Immature natural killer cell (primary cell): ENCODE data around the gene SPOCK1. TPM values are rescaled to one million over a fixed set of nuclear protein-coding genes. Genes with fewer than 3 reads are reported as not detected.

Experiments used
- DNase-seq, 3 donors: peaks; one replicate each; pipeline ENCODE4 v3.0.0; 2022; ENCODE audit warnings: mixed read lengths in 1 of 3
- H3K27ac Mint-ChIP-seq, 6 donors: one replicate each; pipeline ENCODE4 v1.8.0; 2020; ENCODE audit warnings: mixed read lengths in 6 of 6, mild to moderate bottlenecking in 5 of 6, inconsistent platforms in 4 of 6, moderate library complexity in 3 of 6
- H3K27me3 Mint-ChIP-seq, 3 donors: one replicate each; pipeline ENCODE4 v1.8.0; 2020 to 2021; ENCODE audit warnings: low read depth in 3 of 3, mild to moderate bottlenecking in 3 of 3, mixed read lengths in 3 of 3, moderate library complexity in 3 of 3, inconsistent platforms in 1 of 3
- H3K36me3 Mint-ChIP-seq, 3 donors: one replicate each; pipeline ENCODE4 v1.8.0; 2020; ENCODE audit warnings: mixed read lengths in 3 of 3, inconsistent platforms in 2 of 3, mild to moderate bottlenecking in 2 of 3
- H3K4me1 Mint-ChIP-seq, 2 donors: one replicate each; pipeline ENCODE4 v1.8.0; 2020; ENCODE audit warnings: inconsistent platforms in 2 of 2, mild to moderate bottlenecking in 2 of 2, mixed read lengths in 2 of 2, moderate library complexity in 1 of 2
- H3K4me3 Mint-ChIP-seq, 5 donors: one replicate each; pipeline ENCODE4 v1.8.0; 2020; ENCODE audit warnings: mild to moderate bottlenecking in 5 of 5, mixed read lengths in 5 of 5, inconsistent platforms in 3 of 5, moderate library complexity in 3 of 5
- H3K9me3 Mint-ChIP-seq, 6 donors: one replicate each; pipeline ENCODE4 v1.8.0; 2020; ENCODE audit warnings: mild to moderate bottlenecking in 6 of 6, mixed read lengths in 6 of 6, inconsistent platforms in 4 of 6, moderate library complexity in 3 of 6
- polyA plus RNA-seq, 3 donors: library from polyadenylated mRNA; unstranded; fragments of 300-500 nt; fragmentation: Illumina TruSeq; gene quantifications; one replicate each; pipeline ENCODE4 v1.2.3, GENCODE V29; 2021

Gene SPOCK1
- polyA plus RNA-seq, 3 donors from 2014 or later, result not detected

DNA sequence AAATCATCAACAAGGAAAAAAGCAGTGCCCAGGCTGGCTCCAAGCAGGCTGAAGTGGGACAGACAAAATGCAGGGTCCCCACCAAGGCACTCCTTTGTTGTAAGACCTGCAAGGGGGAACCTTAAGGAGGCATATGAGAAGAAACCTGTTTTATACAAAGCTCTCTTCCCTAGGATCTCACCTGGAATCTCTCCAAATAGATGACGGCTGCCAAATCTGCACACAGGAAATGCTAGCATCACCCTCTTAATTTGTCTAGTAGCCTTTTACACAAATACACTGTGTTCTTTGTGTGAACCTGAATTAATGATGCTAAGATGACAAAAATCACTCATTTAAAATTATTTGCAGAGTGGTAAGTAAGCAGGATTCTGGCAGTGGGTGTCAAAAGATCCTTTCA is 280.2 kb downstream of the SPOCK1 start:
- Mint-ChIP-seq H3K9me3 (no peaks in the 10 kb centered on the region), H3K27me3 (peaks cover 1 to 5% (median 4%) of the 10 kb centered on the region in 3 donors), H3K36me3 (peaks cover 0 to 4% (median 0%) of the 10 kb centered on the region in 3 donors), H3K4me1 (no peaks in the 10 kb centered on the region), H3K27ac (no peak overlapping the region), H3K4me3 (no peak overlapping the region)
- DNase-seq, result no peak

DNA sequence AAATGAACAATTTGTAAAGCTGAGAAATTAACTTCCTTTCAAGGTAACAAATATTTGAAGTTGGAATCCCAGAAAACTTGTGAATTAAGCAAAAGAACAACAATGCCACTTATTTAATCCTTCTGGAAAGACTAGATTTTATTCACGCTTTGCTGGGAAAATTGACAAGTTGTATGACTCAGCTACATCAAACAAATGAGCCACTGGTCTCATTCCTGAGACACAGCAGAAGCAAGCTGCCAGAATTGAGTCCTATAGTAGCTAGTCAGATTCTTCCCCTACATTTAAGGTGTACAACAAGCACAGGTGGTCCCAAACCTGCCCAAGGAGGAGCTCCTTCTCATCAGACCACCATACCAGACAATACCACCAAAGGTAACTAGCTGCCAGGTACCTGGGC is 280.7 kb downstream of the SPOCK1 start:
- no peaks in the 10 kb centered on the region for H3K4me1 Mint-ChIP-seq
- no peak overlapping the region for H3K4me3 Mint-ChIP-seq
- H3K27ac Mint-ChIP-seq, result no peak overlapping the region
- no peak for DNase-seq
- peaks cover 0 to 4% (median 0%) of the 10 kb centered on the region in 3 donors for H3K36me3 Mint-ChIP-seq
- peaks cover 1 to 5% (median 4%) of the 10 kb centered on the region in 3 donors for H3K27me3 Mint-ChIP-seq
- H3K9me3 Mint-ChIP-seq, result no peaks in the 10 kb centered on the region

DNA sequence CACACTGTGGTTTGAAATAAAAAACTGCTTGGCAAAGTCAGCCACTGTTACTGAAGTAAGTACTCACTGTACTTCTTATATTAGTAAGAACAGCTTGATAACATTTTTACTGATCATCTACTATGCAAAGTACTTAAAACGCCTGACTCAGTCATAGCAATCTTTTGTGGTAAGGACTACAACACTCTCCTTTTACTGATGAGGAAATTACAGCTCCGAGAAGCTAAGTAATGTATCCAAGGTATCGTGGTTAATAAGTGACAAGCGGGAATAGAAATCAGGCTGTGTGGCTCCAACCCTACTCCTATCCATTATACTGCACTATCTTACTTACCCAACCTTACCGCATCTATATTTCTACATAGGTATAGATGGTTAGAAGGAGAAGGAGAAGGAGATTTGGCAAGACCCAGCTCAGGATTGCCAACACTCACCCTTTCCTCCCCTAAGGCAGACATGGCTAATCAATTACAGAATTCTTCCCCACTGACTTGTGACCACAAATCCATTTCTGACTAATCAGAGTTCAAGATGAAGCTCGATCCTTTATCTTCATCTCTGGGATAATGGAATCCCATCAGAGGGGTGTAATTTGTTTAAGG is 281.4 kb downstream of the SPOCK1 start:
- Mint-ChIP-seq H3K27me3 (peaks cover 1 to 5% (median 4%) of the 10 kb centered on the region in 3 donors), H3K4me1 (no peaks in the 10 kb centered on the region), H3K27ac (no peak overlapping the region), H3K36me3 (peaks cover 0 to 4% (median 0%) of the 10 kb centered on the region in 3 donors), H3K9me3 (no peaks in the 10 kb centered on the region), H3K4me3 (no peak overlapping the region)
- no peak for DNase-seq

DNA sequence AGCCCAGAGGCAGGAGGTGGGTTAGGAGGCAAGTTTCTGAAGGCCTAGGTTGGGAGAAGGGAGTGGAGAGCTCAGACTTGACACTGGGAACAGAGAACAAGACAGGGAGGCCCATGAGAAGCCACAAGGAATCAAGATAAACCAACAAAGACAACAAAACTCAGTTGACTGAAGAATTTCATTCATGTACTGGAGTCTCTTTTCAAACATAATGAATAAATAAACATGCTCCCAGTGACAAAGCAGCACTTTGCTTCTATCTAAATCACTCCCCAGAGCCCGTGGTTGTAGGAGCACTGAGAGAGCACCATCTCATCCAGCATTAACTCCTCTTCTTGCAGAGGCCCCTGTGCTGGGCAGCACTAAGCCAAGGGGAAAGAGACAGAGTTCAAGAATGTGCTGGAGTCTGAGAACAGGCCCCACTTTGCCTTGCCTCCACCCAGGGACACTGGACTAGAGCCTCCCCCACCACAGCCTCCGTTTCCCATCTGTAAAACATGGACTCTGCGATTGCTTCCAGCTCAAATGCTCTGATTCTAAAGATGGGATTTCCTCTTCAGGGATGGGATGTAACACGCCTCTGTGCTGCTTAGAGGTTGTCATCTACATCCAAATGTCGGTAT is 282.0 kb downstream of the SPOCK1 start:
- no peak for DNase-seq
- no peaks in the 10 kb centered on the region for H3K9me3 Mint-ChIP-seq
- peaks cover 1 to 5% (median 4%) of the 10 kb centered on the region in 3 donors for H3K27me3 Mint-ChIP-seq
- no peak overlapping the region for H3K4me3 Mint-ChIP-seq
- peaks cover 0 to 4% (median 0%) of the 10 kb centered on the region in 3 donors for H3K36me3 Mint-ChIP-seq
- H3K27ac Mint-ChIP-seq, result no peak overlapping the region
- H3K4me1 Mint-ChIP-seq, result no peaks in the 10 kb centered on the region

DNA sequence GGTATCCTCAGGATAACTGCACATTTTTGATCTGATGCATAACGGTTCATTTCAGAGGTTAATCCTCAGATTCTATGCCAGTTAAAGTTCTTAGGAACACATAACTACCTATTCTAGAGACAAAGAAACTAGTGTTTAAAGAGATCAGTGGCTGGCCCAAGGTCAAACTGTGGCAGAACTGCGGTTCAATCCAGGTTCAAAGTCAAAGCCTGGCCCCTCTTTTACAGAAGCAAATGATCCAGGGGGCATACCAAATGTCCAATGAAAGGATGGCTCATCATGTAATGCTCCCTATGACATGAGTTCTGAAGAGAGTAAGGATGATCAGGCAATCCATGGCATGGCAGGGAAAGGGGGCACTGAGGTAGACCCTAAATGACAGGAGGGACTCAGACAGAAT is 283.3 kb downstream of the SPOCK1 start:
- H3K27ac Mint-ChIP-seq, result no peak overlapping the region

DNA sequence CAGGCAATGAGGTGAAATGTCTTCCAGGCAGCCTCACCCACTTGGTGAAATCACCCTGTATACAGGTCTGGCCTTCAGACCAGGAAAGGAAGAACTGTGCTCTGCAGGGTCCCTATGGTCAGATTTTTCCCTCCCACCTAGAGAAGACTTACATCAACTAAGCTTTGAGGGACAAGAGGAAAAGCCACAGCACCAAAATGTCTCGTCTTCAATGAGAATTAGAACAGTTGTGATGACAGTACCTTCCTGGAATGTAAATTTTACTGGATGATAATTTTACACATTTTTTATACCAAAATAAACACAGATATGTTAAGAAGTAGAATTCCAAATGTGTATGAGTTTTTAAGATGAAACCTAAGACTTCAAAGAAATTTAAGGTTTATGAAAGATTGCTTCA is 283.9 kb downstream of the SPOCK1 start:
- DNase-seq, result no peak
- no peaks in the 10 kb centered on the region for H3K4me1 Mint-ChIP-seq
- H3K27ac Mint-ChIP-seq, result no peak overlapping the region
- no peak overlapping the region for H3K4me3 Mint-ChIP-seq
- H3K36me3 Mint-ChIP-seq, result peaks cover 0 to 4% (median 0%) of the 10 kb centered on the region in 3 donors
- H3K27me3 Mint-ChIP-seq, result peaks cover 1 to 5% (median 4%) of the 10 kb centered on the region in 3 donors
- H3K9me3 Mint-ChIP-seq, result no peaks in the 10 kb centered on the region

More for the DNA sequence above, 283.3 kb downstream of the SPOCK1 start:
- no peak for DNase-seq
- H3K27me3 Mint-ChIP-seq, result peaks cover 1 to 5% (median 4%) of the 10 kb centered on the region in 3 donors
- H3K4me3 Mint-ChIP-seq, result no peak overlapping the region
- peaks cover 0 to 4% (median 0%) of the 10 kb centered on the region in 3 donors for H3K36me3 Mint-ChIP-seq
- no peaks in the 10 kb centered on the region for H3K4me1 Mint-ChIP-seq
- H3K9me3 Mint-ChIP-seq, result no peaks in the 10 kb centered on the region

DNA sequence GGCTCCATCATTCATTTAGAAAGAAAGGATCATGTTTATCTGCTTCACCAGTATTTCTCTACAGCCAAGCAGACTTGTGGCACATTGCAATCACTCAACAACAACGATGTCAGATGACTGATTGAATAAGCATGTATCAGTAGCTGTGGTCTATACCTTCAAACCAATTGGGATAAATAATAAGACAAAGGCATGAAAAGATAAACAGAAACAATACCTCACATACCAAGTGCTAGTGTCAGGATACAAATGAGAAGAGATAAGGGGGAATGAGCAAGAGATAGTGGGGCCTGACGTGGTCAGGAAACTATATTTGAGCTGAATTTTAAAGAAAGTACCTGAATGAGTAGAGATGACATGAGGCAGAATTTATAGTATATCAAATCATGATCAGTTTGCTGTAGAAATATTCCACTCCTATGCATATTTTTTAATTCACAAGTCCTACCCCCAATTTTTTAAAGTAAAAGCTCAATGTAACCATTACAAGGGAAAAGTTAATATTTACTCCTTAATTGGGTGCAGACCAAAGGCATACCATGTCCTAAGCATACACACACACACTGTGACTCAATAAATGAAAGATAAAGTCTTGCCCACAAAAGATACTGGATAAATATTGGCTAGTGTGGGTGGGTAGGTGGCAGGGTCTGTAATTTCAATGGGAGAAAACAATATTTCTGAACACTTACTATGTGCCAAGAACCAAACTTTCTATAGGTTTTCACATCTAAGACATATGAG is 284.5 kb downstream of the SPOCK1 start:
- H3K27ac Mint-ChIP-seq, result no peak overlapping the region
- no peaks in the 10 kb centered on the region for H3K4me1 Mint-ChIP-seq
- peaks cover 1 to 4% (median 4%) of the 10 kb centered on the region in 3 donors for H3K27me3 Mint-ChIP-seq
- H3K36me3 Mint-ChIP-seq, result peaks cover 0 to 4% (median 0%) of the 10 kb centered on the region in 3 donors
- H3K9me3 Mint-ChIP-seq, result no peaks in the 10 kb centered on the region
- H3K4me3 Mint-ChIP-seq, result no peak overlapping the region
- DNase-seq, result no peak

DNA sequence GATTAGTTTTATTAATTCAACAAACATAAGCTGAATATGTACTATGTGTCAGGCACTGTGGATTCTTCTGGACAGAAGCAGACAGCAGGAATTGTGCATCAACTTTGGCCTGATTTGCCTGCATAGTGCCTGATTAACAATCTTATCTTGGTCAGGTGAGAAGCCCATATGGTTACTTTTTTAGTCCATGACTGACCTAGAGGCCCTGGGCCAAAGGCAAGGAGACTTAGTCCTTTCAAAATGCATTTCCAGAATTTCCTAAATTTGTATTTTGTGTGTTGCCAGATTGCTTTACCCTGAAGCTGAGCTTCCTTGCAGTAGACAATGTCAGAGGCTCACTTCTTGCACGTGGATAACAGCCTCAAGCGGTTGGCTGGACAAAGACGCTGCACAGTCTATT is 286.7 kb downstream of the SPOCK1 start:
- H3K4me3 Mint-ChIP-seq, result no peak overlapping the region
- H3K9me3 Mint-ChIP-seq, result peaks cover 0 to 5% (median 0%) of the 10 kb centered on the region in 6 donors
- H3K36me3 Mint-ChIP-seq, result peaks cover 0 to 4% (median 0%) of the 10 kb centered on the region in 3 donors
- peaks cover 1 to 4% (median 2%) of the 10 kb centered on the region in 3 donors for H3K27me3 Mint-ChIP-seq
- H3K27ac Mint-ChIP-seq, result no peak overlapping the region
- no peak for DNase-seq
- no peaks in the 10 kb centered on the region for H3K4me1 Mint-ChIP-seq

DNA sequence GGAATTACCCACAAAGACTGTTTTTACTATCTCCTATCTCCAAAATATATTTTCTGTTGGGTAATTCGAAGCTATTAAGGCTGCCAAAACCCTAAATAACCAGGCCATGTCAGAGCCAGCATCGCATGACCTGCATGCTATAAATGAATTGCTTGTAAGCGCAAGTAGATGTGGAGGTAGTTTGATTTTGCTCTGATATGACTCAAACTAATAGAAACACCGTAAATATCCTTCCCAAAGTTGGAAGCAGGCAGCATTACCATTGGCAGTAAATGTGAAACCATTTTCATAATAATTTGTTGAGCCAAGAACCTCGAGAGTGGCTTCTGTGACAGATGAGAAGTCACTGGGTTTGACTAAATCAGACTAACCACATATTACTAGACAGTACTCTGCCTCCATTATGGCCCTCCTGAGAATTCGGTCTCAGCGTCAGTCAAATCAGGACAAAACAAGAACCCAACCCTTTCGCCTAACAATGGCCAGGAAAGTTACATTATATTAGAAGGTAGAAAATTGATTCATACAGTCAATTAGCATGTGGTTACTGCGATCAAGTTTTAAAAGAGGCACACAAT is 289.8 kb downstream of the SPOCK1 start:
- H3K27ac Mint-ChIP-seq, result no peak overlapping the region

DNA sequence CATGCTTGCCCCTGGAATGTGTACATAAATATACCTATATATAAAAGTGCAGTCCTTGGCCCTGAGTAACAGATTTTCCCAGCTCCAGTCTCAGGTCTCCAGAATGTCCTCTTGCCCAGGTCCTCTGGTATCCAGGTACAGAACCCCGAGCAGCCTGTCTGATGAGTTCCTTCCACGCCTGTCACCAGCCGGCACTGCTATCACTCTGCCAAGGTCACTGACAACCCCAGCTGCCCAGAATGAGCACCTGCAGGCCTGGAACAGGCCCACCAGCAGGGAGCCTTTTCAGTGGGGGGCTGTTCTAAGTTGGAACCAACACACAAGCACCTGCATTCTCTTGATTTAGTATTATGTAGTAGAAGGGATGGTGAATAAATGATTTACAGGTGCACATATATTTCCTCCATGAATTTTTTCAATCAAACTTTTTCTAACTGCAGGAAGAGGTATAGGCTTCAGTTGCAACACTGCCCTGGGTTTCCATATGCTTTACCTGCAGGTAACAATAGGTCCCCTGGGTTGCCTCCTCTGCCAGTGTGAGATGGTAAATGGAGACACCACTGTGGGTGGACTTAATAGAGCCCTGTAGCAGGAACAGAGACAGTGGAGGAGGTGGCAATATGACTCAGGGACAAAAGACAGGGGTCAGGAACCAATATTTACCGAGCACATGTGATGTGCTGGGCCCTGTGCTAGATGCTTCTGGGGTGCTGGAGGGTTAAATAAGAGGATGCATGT is 291.9 kb downstream of the SPOCK1 start:
- Mint-ChIP-seq H3K4me1 (no peaks in the 10 kb centered on the region), H3K4me3 (no peak overlapping the region), H3K27me3 (peaks cover 0 to 4% (median 2%) of the 10 kb centered on the region in 3 donors), H3K36me3 (no peaks in the 10 kb centered on the region), H3K27ac (no peak overlapping the region), H3K9me3 (peaks cover 0 to 6% (median 0%) of the 10 kb centered on the region in 6 donors)
- no peak for DNase-seq

More for the DNA sequence above, 289.8 kb downstream of the SPOCK1 start:
- Mint-ChIP-seq H3K36me3 (no peaks in the 10 kb centered on the region), H3K27me3 (peaks cover 0 to 2% (median 1%) of the 10 kb centered on the region in 3 donors), H3K4me3 (no peak overlapping the region), H3K4me1 (no peaks in the 10 kb centered on the region), H3K9me3 (peaks cover 0 to 6% (median 0%) of the 10 kb centered on the region in 6 donors)
- no peak for DNase-seq

DNA sequence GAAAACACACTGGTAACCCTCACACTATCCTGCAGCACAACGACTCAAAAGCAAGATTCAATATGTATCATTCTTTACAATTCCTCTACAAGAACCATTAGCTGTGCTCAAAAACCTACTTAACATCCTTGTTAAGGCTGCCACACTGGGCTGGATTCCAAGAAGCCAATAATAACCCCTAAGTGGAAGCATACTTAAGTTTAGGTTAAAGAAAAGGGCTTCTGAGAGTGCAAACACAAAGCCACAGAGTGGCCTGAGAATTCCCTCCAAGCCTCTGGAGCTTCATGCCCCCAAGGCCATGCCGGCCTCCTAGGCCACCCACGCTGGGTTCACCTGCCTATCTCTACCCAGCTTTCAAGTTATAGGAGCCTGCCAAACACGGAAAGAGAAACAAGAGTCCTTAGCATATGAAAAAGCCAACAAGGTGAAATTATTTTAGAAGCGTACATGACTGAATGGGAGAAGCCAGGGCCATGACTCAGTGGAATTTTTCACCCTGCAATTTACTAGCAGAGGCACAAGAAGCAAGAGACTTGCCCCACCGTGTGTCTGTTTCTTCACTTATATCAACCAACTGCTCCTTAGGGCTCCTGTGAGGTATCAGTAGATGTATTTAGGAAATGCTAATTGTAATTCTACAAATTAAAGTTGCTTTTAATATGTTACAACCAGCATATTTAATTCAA is 293.0 kb downstream of the SPOCK1 start:
- no peaks in the 10 kb centered on the region for H3K36me3 Mint-ChIP-seq
- H3K9me3 Mint-ChIP-seq, result peaks cover 0 to 6% (median 0%) of the 10 kb centered on the region in 6 donors
- H3K27ac Mint-ChIP-seq, result no peak overlapping the region
- DNase-seq, result no peak
- H3K4me1 Mint-ChIP-seq, result no peaks in the 10 kb centered on the region
- peaks cover 0 to 4% (median 2%) of the 10 kb centered on the region in 3 donors for H3K27me3 Mint-ChIP-seq
- no peak overlapping the region for H3K4me3 Mint-ChIP-seq

DNA sequence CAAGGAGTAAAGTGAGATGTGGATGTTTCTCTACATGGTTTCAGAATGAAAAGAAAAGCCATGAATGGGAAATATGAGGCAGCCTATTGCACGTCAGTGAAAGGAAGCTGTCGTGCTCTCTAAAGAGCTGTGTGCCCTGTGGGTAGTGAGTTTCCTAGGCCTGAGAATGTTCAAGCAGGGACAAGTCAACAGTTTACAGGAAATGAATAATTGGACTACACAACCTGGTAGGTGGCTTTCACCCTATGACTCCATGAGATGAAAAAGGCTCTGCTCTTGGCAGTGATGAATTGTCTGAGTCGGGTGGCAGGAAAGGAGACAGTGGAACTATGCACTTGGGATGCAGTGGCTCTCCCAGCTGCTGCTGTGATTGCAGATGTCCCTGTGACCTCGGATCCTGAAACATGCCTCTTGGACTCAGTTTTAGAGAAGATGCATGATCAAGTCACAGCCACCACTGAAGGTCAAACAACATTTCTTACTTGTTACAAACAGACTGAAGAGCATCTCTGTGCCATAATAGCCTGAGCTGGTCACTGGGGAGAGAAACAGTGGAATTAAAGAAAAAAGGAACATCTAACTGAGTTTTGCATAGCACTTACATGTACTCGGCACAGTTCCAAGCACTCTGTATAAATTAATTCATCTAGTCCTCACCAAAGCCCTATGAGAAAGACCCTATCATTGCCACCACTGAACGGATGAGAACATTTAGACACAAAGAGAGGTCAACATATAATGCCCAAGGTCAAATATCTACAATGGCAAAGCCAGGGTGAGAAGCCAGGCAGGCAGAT is 293.7 kb downstream of the SPOCK1 start:
- Mint-ChIP-seq H3K9me3 (peaks cover 0 to 6% (median 0%) of the 10 kb centered on the region in 6 donors), H3K27ac (no peak overlapping the region), H3K27me3 (peaks cover 2 to 4% (median 2%) of the 10 kb centered on the region in 3 donors), H3K36me3 (no peaks in the 10 kb centered on the region), H3K4me3 (no peak overlapping the region), H3K4me1 (no peaks in the 10 kb centered on the region)
- DNase-seq, result no peak
